Measurements from ENCODE around the gene TRIM66.

TRIM66 gene

GRCh38 chr11:8682303-8683114 lies at the start of gene TRIM66, which contains the start of gene RPL27A:
Gene TRIM66, minus strand, starts transcription at chr11:8682665. Its CDS starts 10,391 bp downstream, at chr11:8672274.
Gene RPL27A, plus strand, starts transcription at chr11:8682792. Its CDS starts 22 bp downstream, at chr11:8682814.
- DNase-seq (ENCODE audit: low spot score), result peak; percentile 98

- no peak for DNase-seq (ENCODE audit: low spot score)
Measured at GRCh38 chr11:8731647-8732323, 49.3 kb upstream of the TRIM66 start.

- DNase-seq (ENCODE audit: low spot score), result no peak
Measured at GRCh38 chr11:8730697-8731020, 48.2 kb upstream of the TRIM66 start.

GRCh38 chr11:8729837-8730696 lies 47.6 kb upstream of the TRIM66 start:
- no peak for DNase-seq (ENCODE audit: low spot score)

GRCh38 chr11:8729067-8729466 lies 46.6 kb upstream of the TRIM66 start:
- DNase-seq (ENCODE audit: low spot score), result no peak

GRCh38 chr11:8728563-8728962 lies 46.1 kb upstream of the TRIM66 start:
- DNase-seq (ENCODE audit: low spot score), result no peak

- DNase-seq (ENCODE audit: low spot score), result no peak
Measured at GRCh38 chr11:8726395-8726794, 43.9 kb upstream of the TRIM66 start.

- DNase-seq (ENCODE audit: low spot score), result no peak
Measured at GRCh38 chr11:8724682-8725081, 42.2 kb upstream of the TRIM66 start.

GRCh38 chr11:8723711-8724110 lies 41.2 kb upstream of the TRIM66 start:
- DNase-seq (ENCODE audit: low spot score), result no peak

- no peak for DNase-seq (ENCODE audit: low spot score)
Measured at GRCh38 chr11:8722809-8723208, 40.3 kb upstream of the TRIM66 start.

- DNase-seq (ENCODE audit: low spot score), result no peak
Measured at GRCh38 chr11:8721609-8722500, 39.4 kb upstream of the TRIM66 start.

GRCh38 chr11:8720868-8721608 lies 38.6 kb upstream of the TRIM66 start:
- DNase-seq (ENCODE audit: low spot score), result no peak

- no peak for DNase-seq (ENCODE audit: low spot score)
Measured at GRCh38 chr11:8720352-8720751, 37.9 kb upstream of the TRIM66 start.

GRCh38 chr11:8719721-8720120 lies 37.3 kb upstream of the TRIM66 start:
- no peak for DNase-seq (ENCODE audit: low spot score)

- no peak for DNase-seq (ENCODE audit: low spot score)
Measured at GRCh38 chr11:8719211-8719649, 36.8 kb upstream of the TRIM66 start.

- DNase-seq (ENCODE audit: low spot score), result no peak
Measured at GRCh38 chr11:8717876-8718753, 35.6 kb upstream of the TRIM66 start.

- DNase-seq (ENCODE audit: low spot score), result no peak
Measured at GRCh38 chr11:8717544-8717875, 35.0 kb upstream of the TRIM66 start.

GRCh38 chr11:8715501-8715900 lies 33.0 kb upstream of the TRIM66 start:
- no peak for DNase-seq (ENCODE audit: low spot score)

- DNase-seq (ENCODE audit: low spot score), result no peak
Measured at GRCh38 chr11:8714622-8715225, 32.3 kb upstream of the TRIM66 start.
